ENCODE data around the gene ARHGAP26. TPM values are rescaled to one million over a fixed set of nuclear protein-coding genes. Genes with fewer than 3 reads are reported as not detected.

Gene ARHGAP26
- polyA plus RNA-seq, 1 donor (not counting 4 experiments of a cell fraction or from before 2014, with no cell fraction given), result 3.9 TPM

DNA sequence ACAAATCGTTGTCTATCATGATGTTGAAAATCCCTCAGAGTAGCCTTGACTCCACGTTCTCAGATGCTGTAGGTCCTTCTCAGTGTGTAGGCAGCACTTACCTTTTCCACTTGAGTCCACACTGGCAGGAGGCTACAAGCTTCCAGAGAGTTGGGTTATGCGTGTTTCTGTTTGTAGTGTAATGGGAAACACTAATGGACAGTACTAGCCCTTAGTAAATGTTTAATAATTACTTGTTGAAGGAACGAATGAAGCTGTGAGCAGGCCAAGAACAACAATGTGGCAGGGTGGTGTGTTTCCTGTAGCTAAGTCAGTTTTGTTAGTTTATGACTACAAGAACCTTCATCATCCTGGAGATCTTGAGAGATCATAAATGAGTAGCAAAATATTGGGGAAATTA lies 83.5 kb downstream of the ARHGAP26 start:
- Histone ChIP-seq H3K27me3 (ENCODE audit: control insufficient read depth, extremely low read depth, insufficient read depth, low read length) (no peaks in the 10 kb centered on the region), H3K27ac (ENCODE audit: control insufficient read depth, insufficient read depth, low read length) (no peak overlapping the region), H3K9me3 (ENCODE audit: control insufficient read depth, low read depth, low read length) (no peaks in the 10 kb centered on the region), H3K4me1 (ENCODE audit: control insufficient read depth, extremely low read depth, insufficient read depth, low read length) (peaks cover 3% of the 10 kb centered on the region), H4K20me1 (ENCODE audit: control insufficient read depth, extremely low read depth, insufficient read depth, low read length) (peaks cover 2% of the 10 kb centered on the region), H3K36me3 (ENCODE audit: control insufficient read depth in 2 of 2, extremely low read depth in 1 of 2, insufficient read depth in 2 of 2, low read length in 2 of 2) (no peaks in the 10 kb centered on the region), H3K9me1 (ENCODE audit: control insufficient read depth, extremely low read depth, insufficient read depth, low read length) (no peaks in the 10 kb centered on the region), H3K4me2 (ENCODE audit: control insufficient read depth, extremely low read depth, insufficient read depth, low read depth, low read length) (no peak overlapping the region), H3K4me3 (ENCODE audit: control insufficient read depth in 2 of 3, extremely low read depth in 1 of 3, insufficient read depth in 2 of 3, low read depth in 1 of 3, low read length in 3 of 3) (no peak overlapping the region), H3K79me2 (ENCODE audit: control insufficient read depth, insufficient read depth, low read length) (no peaks in the 10 kb centered on the region), H3K9ac (ENCODE audit: control insufficient read depth, extremely low read depth, insufficient read depth, low read length) (no peak overlapping the region), H2AFZ (ENCODE audit: control insufficient read depth, low read length) (no peak overlapping the region)
- DNase-seq (ENCODE audit: low read depth, low spot score) (no peak), FAIRE-seq (no peak)
- dilution Hi-C loops (cut with MboI; ENCODE audit: extremely low pct_ligation_motif_present, low sequenced_read_pairs), result no loop called here
- TF ChIP-seq EZH2 (IDR thresholded peaks at IDR 0.05; ENCODE audit: low read length), result no peak
- TF ChIP-seq, protein P1, sequence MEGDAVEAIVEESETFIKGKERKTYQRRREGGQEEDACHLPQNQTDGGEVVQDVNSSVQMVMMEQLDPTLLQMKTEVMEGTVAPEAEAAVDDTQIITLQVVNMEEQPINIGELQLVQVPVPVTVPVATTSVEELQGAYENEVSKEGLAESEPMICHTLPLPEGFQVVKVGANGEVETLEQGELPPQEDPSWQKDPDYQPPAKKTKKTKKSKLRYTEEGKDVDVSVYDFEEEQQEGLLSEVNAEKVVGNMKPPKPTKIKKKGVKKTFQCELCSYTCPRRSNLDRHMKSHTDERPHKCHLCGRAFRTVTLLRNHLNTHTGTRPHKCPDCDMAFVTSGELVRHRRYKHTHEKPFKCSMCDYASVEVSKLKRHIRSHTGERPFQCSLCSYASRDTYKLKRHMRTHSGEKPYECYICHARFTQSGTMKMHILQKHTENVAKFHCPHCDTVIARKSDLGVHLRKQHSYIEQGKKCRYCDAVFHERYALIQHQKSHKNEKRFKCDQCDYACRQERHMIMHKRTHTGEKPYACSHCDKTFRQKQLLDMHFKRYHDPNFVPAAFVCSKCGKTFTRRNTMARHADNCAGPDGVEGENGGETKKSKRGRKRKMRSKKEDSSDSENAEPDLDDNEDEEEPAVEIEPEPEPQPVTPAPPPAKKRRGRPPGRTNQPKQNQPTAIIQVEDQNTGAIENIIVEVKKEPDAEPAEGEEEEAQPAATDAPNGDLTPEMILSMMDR (optimal IDR thresholded peaks at IDR 0.05 in 1 of 3, IDR thresholded peaks at IDR 0.05 in 1 of 3, conservative IDR thresholded peaks at IDR 0.05 in 1 of 3; ENCODE audit: extremely low read depth in 1 of 3, insufficient read depth in 2 of 3, low read length in 3 of 3), result no peak

- Histone ChIP-seq H3K27me3 (ENCODE audit: control insufficient read depth, extremely low read depth, insufficient read depth, low read length) (no peaks in the 10 kb centered on the region), H2AFZ (ENCODE audit: control insufficient read depth, low read length) (no peak overlapping the region), H3K9ac (ENCODE audit: control insufficient read depth, extremely low read depth, insufficient read depth, low read length) (no peak overlapping the region), H3K4me1 (ENCODE audit: control insufficient read depth, extremely low read depth, insufficient read depth, low read length) (peaks cover 3% of the 10 kb centered on the region), H3K4me2 (ENCODE audit: control insufficient read depth, extremely low read depth, insufficient read depth, low read depth, low read length) (no peak overlapping the region), H3K9me1 (ENCODE audit: control insufficient read depth, extremely low read depth, insufficient read depth, low read length) (no peaks in the 10 kb centered on the region), H3K27ac (ENCODE audit: control insufficient read depth, insufficient read depth, low read length) (no peak overlapping the region), H3K4me3 (ENCODE audit: control insufficient read depth in 2 of 3, extremely low read depth in 1 of 3, insufficient read depth in 2 of 3, low read depth in 1 of 3, low read length in 3 of 3) (no peak overlapping the region), H3K9me3 (ENCODE audit: control insufficient read depth, low read depth, low read length) (no peaks in the 10 kb centered on the region), H3K79me2 (ENCODE audit: control insufficient read depth, insufficient read depth, low read length) (no peaks in the 10 kb centered on the region), H4K20me1 (ENCODE audit: control insufficient read depth, extremely low read depth, insufficient read depth, low read length) (no peaks in the 10 kb centered on the region), H3K36me3 (ENCODE audit: control insufficient read depth in 2 of 2, extremely low read depth in 1 of 2, insufficient read depth in 2 of 2, low read length in 2 of 2) (no peaks in the 10 kb centered on the region)
- FAIRE-seq (no peak), DNase-seq (ENCODE audit: low read depth, low spot score) (no peak)
- TF ChIP-seq, protein P1 (optimal IDR thresholded peaks at IDR 0.05 in 1 of 3, IDR thresholded peaks at IDR 0.05 in 1 of 3, conservative IDR thresholded peaks at IDR 0.05 in 1 of 3; ENCODE audit: extremely low read depth in 1 of 3, insufficient read depth in 2 of 3, low read length in 3 of 3), result no peak
- TF ChIP-seq EZH2 (IDR thresholded peaks at IDR 0.05; ENCODE audit: low read length), result no peak
- dilution Hi-C loops (cut with MboI; ENCODE audit: extremely low pct_ligation_motif_present, low sequenced_read_pairs), result no loop called here
Observed at GRCh38 chr5:142856269-142856782, 86.1 kb downstream of the ARHGAP26 start.

Data from keratinocyte (primary cell).